Prostate gland (tissue), 2 donors: ENCODE data around the gene ASCC3.

Experiments used
- CTCF ChIP-seq, 4 experiments: fragments of 200-600 bp in 2 of 4; fragments of 450-650 bp in 2 of 4; sonication (generic) in 2 of 4; IDR thresholded peaks; 1 replicate in 3 of 4; 2 replicates in 1 of 4; pipeline ENCODE4 v1.5.1; 2016 to 2019; ENCODE audit warnings: antibody characterized with exemption in 4 of 4, mild to moderate bottlenecking in 2 of 4, moderate library complexity in 2 of 4
- POLR2A ChIP-seq: fragments of 450-650 bp; IDR thresholded peaks from one replicate; pipeline ENCODE4 v1.6.1; 2016; ENCODE audit warnings: antibody characterized with exemption, mild to moderate bottlenecking
- POLR2AphosphoS5 ChIP-seq: sonication (generic); formaldehyde crosslinking; IDR thresholded peaks from one replicate; pipeline ENCODE4 v1.6.1; 2017; ENCODE audit warnings: antibody characterized with exemption

GRCh38 chr6:100671740-100672139 lies 209.4 kb downstream of the ASCC3 start:
- TF ChIP-seq CTCF (IDR thresholded peaks at IDR 0.05): no peak
- no peak for TF ChIP-seq POLR2A
- no peak for TF ChIP-seq POLR2AphosphoS5
